GM15510 (cell line): ENCODE measurements around the gene TMEM53.

ENCODE experiments used
- POLR2A ChIP-seq: IDR thresholded peaks from 3 replicates; pipeline ENCODE4 v1.6.1; 2011; ENCODE audit warnings: borderline replicate concordance; ENCODE audit not compliant: insufficient read length; ENCODE audit errors: extremely low read depth

Gene TMEM53

GRCh38 chr1:44670751-44671640 lies 3.3 kb downstream of the TMEM53 start:
- no peak for TF ChIP-seq POLR2A

DNA sequence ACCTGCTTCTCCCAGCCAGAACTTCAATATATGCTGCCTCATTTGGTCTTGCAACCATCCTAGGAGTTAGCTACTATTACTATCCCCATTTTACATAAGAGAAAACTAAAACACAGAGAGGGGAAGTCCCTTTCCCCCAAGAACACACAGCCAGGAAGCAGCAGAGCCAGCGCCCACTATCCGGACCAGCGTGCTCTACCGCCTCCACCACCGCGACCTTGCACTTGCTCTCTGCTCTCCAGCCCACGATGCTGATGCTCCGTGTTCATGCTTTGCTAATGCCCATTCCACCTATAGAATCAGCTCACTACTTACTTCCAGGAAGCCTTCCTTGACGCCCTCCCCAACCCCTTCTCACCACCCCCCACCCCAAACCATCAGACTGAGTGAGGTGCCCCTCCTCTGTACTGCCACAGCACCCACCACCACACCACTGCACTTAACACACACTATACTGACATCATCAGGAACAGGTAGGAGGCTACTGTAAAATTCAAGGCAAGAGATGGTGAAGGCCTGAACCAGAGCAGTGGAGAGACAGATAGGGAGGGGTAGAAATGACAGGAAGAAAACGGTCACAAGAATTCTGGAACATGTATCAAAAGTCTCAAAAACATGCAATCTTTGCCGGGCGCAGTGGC lies 9.4 kb downstream of the TMEM53 start:
- TF ChIP-seq POLR2A, result no peak

DNA sequence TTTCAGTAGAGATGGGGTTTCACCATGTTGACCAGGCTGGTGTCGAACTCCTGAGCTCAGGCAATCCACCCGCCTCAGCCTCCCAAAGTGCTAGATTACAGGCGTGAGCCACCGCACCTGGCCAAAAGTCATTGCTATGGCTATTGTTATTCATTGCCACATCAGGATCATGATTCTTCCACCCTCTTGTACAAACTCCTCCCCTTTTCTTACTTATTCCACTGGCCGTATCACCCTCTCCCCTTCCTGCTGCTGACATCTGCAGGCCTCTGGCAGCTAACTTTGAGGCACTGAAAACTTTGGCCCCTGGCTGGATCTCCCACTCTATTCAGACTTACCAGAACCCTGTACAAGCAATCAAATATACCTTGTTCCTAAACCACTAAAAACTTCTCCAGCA lies 10.9 kb downstream of the TMEM53 start:
- no peak for TF ChIP-seq POLR2A

- no peak for TF ChIP-seq POLR2A
Measured at GRCh38 chr1:44662683-44663030, 11.6 kb downstream of the TMEM53 start.

- TF ChIP-seq POLR2A, result no peak
Measured at GRCh38 chr1:44661781-44662682, 12.2 kb downstream of the TMEM53 start.

- TF ChIP-seq POLR2A, result no peak
Measured at GRCh38 chr1:44660176-44660575, 14.1 kb downstream of the TMEM53 start.

DNA sequence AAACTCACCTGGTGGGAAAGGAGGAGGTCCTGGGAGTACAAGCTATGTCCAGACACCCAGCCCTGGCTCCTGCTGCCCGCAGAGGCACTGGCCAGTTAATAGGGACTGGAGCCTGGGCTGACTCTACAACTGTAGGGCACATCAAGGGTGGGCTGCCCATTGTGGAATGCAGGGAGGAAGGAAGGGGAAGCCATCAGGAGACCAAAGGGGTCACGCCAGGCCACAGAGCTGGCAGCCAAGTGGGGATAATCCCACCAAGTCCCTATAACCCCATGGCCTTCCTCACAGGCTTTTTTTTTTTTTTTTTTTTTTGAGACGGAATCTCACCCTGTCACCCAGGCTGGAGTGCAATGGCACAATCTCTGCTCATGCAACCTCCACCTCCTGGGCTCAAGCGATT lies 14.7 kb downstream of the TMEM53 start:
- TF ChIP-seq POLR2A, result no peak

GRCh38 chr1:44655609-44656008 lies 18.7 kb downstream of the TMEM53 start:
- no peak for TF ChIP-seq POLR2A

- no peak for TF ChIP-seq POLR2A
Measured at GRCh38 chr1:44654621-44655187, 19.6 kb downstream of the TMEM53 start.

DNA sequence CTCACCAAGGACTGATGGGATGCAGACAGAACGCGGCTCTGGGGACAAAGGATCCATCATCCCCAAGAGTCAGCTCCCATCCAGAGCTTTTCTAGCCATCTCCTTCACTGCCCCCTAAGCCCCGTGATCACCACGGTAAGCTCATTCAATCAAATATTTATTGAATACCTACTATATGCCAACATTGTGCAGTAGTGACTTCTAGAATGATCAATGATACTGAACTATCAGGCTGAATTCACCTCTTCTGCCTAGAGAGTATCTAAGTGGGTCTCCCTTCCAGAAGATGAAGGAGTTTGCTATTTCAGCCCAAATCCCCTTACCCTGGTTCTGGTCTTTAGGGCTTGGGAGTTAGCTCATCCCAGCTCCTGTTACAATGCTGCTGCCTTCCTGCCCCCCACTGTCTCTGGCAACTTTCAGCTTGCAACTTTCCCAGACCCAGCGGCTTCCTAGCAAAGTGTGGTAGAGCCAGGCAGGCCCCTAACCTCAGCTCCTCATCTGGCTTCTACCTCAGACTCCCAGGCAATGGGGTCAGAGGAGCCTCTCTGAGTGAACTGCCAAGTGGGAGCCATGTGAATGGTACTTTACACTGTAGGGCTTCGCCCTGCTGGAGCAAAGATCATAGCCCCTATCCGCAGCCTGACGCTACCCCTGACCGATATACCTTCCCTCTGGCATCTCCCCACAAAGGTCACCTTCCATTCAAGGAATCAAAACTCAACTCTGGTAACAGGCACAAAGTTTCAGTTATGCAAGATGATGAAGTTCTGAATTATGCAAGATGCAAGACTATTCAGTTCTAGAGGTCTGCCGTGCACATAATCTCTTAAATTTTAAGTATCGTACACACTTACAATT lies 20.9 kb downstream of the TMEM53 start:
- TF ChIP-seq POLR2A, result no peak

DNA sequence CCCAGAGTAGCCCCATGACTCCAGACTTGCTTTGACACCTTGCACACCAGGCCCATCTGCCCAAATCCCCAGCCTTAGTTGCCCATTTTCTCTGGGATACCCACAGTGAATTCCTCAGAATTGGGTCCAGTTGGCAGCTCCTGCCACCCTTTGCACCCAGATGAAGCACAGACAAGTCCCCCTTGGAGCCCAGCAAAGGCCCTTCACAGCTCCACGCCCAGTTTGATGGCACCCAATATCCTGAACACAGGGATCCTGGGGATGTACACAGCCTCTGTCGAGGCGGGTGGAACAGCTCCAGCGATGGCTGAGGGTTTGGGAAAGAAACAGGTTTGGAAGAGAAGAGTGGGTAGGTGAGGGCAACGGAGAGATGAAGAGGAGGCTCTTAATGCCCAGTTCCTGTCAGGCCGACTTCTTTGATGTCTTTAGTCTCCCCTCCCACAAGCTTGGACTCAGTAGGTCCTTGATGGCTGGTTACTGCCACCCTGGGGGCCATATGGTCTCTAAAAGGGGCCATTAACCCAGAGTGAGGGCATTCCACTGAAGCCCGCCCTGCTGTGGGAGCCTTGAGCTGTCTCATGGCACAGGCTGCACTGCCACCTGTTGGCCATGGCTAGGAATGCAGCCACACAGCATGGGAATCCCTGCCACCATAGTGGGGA lies 21.7 kb downstream of the TMEM53 start:
- no peak for TF ChIP-seq POLR2A

GRCh38 chr1:44651069-44651468 lies 23.2 kb downstream of the TMEM53 start:
- no peak for TF ChIP-seq POLR2A

DNA sequence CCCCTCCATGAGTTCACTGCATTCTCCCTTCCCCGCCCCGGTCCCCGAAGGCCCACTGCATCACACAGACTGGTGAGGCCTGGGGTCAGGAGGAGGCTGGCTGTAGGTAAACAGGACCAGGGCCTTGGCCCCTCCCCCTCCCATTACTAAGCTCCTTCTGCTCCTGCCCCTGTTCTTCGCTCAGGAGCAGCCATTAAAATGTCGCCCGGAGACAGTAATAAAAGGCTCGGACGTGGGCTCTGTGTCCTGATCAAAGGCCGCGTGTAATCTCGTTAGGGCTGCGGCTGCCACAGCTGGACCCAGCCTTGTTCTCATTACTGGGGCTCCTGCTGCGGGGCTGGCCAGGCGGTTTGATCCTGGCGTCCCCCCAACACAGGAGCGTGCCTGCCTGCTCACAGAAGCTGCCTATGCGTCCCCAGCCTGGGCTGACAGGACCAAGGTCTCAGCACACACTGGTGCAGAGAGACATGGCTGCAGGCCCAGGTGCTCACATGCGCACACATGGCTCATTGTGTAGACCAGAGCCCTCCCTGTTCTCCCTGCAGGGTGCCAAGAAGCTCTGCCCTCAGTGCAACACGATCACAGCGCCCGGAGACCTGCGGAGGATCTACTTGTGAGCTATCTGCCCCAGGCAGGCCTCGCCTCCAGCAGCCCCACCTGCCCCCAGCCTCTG lies 24.0 kb downstream of the TMEM53 start:
- no peak for TF ChIP-seq POLR2A
